GM18499 (cell line): ENCODE measurements around the gene RGS14.
"Not testable (repeated sequence)": the region's sequence is repeated elsewhere in the genome, so short reads cannot be mapped to it uniquely, and the experiment has no call there.

Source experiments
- ATAC-seq: cut with Tn5 transposase; IDR thresholded peaks from one replicate; pipeline ENCODE4 v1.9.1; 2021; ENCODE audit warnings: moderate number of reproducible peaks; ENCODE audit not compliant: insufficient read depth, unreplicated experiment

The RGS14 gene

DNA sequence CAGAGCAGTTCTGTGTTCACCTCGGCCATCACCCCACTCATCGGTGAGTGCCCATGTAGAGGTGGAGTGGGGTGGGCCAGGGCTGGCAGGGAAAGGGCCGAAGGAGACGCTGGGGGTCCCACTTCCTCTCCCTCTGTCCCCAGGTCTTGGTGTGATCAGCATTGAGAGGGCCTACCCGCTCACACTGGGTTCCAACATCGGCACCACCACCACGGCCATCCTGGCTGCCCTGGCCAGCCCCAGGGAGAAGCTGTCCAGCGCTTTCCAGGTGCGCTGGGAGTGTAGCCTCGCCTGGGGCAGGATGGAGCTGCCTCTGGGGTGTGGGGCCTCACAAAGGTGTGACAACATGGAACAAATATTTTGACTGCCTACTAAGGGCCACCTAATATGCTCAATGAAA is 39.1 kb downstream of the RGS14 start:
- ATAC-seq = no peak

DNA sequence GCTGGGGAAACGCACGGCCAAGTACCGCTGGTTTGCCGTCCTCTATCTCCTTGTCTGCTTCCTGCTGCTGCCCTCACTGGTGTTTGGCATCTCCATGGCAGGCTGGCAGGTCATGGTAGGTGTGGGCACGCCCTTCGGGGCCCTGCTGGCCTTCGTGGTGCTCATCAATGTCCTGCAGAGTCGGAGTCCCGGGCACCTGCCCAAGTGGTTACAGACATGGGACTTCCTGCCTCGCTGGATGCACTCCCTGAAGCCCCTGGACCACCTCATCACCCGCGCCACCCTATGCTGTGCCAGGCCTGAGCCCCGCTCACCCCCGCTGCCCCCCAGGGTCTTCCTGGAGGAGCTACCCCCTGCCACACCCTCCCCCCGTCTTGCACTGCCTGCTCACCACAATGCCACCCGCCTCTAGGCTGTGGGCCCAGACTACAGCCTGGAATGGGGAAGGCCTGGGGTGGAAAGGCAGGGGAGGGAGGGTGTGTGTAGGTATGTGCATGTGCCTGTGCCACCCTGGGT is 40.2 kb downstream of the RGS14 start:
- no peak for ATAC-seq

DNA sequence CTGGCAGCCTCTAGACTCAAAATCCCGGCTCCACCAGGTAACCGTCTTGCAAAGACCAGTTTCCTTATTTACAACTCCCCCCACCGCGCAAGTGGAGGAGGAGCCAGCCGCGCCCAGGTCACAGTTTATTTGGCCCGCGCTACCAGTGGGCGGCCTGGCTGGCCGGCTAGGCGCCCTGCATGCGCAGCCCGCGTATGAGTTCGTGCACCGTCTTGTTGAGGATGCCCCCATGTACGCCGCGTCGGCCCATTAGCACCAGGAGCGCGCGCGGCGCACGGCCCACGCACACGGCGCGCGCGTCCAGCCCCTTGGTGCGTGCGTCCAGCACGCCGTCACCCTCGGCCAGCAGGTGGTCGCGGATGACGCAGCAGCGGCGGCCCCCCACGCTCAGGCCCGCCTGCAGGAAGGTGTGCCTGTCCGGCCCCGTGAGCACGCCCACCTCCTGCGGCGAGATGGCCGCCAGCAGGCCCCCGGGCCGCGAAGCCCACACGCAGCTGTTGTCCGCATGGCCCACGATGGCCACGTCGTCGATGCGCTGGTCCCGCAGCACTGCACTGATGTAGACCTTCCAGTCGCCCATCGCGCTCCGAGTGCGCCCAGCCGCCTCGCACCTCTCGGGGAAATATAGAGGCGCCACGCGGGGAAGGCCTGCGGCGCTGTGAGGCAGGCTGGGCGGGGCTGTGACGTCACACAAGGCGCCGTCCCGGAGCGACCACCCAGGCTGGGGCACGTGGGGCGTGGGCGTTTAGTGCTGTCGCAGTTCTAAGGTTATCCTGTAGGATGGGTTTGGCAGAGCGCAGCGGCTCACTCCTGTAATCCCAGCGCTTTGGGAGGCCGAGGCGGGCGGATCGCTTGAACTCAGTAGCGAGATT is 42.5 kb downstream of the RGS14 start, which contains the start of gene PFN3:
Gene PFN3 (minus strand): TSS at position 665 of the 872 bp plus-strand sequence. CDS start 85 bp downstream, at position 580.
- ATAC-seq = no peak

DNA sequence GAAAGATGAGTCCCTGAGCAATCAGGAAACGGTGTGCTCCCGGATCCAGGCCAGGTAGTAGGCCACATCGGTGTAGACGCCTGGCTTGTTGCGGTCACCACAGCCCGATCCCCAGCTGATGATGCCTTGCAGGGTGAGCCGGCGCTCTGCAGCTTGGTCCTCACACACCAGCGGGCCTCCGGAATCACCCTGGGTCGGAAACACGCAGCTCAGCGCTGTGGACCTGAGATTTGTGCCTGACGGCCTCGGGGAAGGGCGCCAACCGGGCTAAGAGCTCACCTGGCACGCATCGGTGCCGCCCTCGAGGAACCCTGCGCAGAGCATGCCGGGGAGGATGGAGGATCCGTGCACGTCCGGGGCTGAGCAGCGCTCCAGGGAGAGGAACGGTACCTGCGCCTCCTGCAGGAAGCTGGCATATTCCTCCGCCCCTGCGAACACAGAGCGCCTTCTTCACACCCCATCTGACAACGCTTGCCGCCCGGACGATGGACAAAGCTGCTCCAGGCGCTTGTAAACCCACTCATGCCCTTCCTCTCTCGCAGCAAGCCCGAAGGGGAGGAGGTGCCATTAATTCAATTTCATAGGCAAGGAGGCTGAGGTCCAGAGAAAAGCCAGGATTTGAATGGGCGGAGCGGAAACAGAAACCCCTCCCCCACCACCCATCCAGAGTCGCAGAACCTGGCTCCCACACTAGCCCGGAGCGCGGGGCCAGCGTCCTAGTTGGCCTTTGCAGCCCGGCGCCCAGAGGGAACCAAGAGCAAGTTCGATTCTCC is 44.7 kb downstream of the RGS14 start:
- no peak for ATAC-seq

DNA sequence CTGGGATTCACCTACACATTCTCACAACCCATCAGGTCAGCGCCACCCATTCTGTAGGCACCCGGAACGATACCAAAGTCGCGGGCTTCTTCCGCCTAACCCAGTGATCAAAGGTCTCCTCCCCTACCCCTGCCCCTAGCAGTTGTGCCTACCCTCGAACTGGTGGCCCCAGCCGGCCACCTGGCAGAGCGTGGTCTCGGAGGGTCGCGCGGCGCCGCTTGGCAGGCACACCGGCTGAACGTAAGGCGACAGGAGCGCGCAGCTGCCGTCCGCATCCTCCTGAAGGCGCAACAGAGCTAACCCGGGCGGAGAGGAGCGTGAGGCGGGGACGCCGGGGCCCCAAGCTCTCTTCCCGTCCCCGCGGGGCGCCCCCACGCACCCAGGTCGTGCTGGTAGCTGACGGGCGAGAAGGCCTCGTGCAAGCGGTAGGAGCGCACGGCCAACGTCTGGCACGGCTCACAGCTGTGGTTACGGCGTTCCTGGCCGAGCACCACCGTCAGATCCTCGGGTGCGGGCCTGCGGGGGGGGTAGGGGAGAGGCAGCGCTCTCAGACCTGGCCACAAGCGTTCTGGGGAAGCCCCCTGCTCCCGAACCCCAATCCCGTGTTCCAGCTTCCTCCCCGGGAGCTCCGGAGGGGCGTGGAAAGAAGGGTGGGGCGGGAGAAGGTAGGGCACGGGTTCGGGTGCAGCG is 45.5 kb downstream of the RGS14 start:
- ATAC-seq = peak; percentile 18

DNA sequence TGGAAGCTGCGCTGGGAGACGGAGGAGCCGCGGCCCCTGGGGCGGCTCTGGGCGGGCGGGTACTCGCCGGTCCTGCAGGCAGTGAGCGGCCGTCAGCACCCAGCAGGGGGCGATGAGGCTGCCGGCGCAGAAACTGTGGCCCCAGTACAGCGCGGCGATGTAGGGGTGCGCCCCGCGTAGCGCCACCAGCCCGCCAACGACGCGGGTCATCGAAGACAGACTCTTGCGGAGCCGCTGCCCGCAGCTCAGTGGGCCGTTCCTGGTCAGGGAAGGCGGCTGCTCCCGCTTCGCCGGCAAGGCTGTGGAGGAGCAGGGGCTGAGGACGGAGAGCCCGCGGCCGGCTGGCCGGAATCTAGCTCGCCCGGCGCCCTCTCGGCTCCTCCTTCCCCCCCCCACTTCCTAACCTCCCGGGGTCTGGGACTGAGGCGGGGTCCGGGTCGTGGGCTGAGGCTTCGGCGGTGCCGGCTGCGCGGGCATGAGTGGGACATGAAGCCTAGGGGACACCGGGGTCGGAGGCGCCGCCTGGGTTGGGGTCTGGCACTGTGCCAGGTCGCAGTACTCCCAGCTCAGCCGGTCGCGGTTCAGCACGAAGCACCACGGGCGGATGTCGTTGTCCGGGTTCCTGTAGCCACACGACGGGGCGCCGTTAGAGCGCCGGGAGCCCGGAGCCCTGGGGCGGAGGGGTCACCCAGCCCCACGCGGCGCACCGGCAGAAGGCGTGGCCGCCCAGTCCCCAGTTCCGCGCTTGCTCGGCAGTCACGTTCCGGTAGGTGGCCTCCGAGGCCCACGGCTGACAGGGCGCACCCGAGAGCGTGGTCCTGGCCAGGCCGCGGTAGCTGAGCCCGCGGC is 46.3 kb downstream of the RGS14 start:
- peak; percentile 44 for ATAC-seq

DNA sequence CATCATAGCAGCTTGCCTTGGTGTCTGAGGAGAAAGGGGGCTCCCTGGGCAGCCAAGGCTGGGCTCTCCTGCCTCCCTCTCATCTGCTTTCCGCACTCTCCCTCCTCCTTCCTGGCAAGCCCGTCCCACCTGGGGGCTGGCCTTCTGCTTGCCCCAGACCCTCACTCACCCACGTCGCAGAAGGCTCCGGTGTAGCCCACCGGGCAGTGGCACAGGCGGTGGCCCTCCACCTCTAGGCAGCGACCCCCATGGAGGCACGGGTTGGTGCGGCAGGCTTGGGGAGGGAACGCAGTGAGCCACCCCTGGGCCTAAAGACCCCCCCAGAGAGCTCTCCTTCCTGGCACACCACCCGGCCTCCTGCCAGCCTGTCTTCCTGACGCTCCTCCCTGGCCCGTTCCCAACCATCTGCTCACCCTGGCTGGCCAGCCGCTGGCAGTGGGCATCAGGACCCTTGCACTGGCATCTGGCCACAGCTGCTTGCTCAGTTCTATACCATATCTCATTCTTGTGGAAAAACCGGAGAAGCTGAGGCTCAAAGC is 47.0 kb downstream of the RGS14 start:
- no peak for ATAC-seq

DNA sequence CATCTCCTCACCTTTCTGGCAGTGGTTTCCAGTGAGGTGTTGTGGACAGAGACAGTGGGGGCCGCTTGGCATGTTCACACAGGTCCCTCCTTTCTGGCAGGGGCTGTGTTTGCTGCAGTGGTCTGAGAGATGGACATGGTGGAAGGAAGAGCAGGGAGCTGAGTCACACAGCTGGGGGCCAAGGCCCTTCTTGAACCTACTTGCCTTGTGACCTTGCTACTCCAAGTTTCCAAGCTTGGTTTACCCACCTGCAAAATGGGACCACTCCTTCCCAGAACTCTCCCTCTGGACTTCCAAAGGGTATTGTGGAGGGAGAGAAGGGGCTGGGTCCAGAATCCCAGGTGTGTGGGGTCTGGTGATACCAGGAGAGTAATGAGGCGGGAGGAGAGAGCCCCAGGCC is 47.6 kb downstream of the RGS14 start:
- ATAC-seq = no peak

DNA sequence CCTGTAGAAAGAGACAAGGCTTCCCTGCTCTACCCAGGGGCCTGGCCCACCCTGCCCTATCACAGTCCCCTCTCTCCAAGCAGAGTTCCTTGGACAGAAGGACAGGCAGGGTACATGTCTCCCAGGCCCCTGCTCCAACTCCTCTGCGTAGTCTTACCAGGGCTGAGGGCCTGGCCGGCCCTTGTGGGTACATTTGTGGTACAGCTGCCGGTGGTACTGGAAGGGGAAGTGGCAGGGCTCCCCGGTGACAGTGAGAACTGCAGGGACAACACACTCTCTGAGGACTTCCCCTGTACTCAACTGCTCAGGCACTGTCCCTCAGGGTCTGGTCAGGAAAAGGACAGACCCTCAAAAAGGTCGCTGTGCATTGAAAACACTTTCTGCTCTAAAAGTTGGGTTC is 48.1 kb downstream of the RGS14 start:
- no peak for ATAC-seq

DNA sequence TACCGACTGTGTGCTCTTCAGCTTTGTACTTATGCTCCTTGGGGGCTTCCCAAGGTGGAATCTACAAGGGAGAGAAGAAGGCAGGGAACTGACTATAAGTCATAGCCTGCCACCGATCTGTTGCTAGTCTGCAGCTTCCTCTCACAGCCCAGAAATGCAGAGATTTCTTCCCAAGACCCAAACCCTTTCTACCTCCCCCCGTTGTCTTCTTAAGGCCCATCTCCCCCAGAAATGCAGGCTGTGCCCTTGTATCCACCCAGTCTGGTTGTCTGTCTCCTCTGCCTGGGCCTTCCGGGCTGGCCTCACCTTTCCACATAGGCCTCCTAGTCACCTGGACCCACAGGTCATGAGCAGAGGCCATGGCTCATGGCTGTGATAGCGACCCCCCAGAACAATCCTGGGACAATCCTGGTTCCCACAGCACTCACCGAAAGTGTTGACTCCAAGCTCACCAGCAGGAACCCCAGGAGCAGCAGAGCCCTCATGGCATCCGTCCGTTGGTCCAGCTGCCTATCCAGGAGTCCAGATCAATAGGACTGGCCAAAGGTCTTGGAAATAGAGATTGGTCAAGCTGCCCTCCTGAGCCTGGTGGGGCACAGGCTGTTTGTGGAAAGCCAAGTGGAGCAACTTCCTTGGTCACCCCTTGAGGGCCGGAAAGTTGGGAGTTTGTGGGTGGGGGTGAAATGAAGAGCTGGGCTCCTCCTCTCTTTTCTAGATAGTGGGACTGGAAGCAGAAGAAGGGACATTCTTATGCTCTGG is 51.5 kb downstream of the RGS14 start, which contains the start of gene F12:
Gene F12 (minus strand): TSS at position 522 of the 759 bp plus-strand sequence. CDS start 37 bp downstream, at position 485.
- ATAC-seq = no peak

DNA sequence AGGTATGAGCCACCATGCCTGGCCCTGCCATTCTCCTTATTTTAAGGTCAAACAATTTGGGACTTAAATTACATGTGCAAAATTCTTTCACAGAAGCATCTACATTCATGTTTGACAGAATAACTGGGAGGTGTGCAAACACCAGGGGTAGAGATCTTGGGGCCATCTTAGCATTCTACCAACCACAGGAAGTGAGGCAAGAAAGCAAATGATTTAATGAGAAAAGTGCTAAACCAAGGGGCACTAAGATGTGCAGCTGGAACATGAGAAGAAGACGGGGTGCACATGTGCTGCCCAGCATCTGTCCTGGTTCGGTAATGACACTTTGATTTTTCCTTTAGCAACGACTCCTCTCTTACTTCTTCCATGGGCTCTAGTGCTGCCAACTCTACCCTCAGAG is 52.9 kb downstream of the RGS14 start:
- ATAC-seq = no peak

DNA sequence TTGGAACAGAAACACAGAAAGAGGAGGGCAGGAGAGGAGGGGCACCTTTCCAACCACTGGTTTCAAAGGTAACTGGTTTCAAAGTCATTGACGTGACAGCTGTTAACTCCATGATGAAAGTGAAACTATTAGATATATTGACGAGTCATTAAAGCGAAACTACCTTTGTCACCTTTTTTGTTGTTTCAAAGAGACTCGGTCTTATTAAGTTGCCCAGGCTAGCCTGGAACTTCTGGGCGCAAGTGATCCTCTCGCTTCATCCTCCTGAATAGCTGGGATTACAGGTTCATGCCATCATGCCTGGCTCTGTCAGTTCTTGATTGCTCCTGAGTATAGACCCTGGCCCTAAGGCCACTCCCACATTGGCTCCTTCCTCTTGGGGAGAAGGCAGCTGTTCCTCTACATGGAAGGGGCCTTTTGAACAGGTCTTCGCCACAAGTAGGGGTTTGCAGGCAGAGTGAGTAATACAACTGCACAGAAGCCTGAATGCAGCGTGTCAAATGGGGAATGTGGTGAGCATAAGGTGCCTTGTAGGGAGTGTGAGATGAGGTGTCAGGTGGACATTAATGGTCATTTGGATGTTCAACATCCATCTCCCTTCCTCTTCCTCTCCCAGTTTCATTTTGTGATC is 55.0 kb downstream of the RGS14 start:
- no peak for ATAC-seq

DNA sequence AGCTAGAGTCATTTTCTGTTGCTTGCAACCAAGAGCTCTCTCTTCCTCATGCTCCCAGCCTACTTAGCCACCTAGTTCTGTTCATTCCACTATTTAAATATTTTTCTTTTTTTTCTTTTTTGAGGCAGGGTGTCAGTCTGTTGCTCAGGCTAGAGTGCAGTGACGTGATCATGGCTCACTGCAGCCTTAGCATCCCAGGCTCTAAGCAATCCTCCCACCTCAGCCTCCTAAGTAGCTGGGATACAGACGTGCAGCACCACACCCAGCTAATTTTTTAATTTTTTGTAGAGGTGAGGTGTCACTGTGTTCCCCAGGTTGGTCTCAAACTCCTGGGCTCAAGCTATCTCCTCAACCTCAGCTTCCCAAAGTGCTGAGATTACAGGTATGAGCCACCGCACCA is 56.8 kb downstream of the RGS14 start:
- no peak for ATAC-seq

DNA sequence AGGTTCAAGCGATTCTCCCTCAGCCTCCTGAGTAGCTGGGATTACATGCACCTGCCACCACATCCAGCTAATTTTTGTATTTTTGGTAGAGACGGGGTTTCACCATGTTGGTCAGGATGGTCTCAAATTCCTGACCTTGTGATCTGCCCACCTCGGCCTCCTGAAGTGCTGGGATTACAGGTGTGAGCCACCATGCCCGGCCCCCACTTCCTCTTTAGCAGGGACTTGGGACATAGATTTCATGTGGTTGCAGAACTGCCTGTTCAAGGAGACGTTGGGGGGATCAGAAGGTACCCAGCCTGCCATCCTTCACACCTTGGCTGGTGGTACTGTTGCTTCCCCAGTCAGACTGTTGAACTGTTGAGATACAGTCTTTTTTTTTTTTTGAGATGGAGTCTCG is 59.4 kb downstream of the RGS14 start:
- ATAC-seq = not testable (repeated sequence)

DNA sequence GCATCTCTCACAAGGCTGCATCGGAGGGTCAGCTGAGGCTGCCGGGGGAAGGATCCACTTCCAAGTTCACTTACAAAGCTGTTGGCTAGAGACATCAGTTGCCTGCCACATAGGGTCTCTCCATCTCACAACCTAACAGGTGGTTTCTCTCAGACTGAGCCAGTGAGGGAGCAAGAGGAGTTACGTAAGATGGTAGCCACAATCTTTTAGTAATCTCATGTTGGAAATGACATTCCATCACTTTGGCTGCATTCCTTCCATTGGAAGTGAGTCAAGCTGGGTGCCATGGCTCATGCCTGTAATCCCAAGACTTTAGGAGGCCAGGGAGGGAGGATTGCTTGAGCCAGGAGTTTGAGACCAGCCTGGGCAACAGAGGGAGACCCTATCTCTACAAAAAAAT is 61.3 kb downstream of the RGS14 start:
- ATAC-seq = no peak

DNA sequence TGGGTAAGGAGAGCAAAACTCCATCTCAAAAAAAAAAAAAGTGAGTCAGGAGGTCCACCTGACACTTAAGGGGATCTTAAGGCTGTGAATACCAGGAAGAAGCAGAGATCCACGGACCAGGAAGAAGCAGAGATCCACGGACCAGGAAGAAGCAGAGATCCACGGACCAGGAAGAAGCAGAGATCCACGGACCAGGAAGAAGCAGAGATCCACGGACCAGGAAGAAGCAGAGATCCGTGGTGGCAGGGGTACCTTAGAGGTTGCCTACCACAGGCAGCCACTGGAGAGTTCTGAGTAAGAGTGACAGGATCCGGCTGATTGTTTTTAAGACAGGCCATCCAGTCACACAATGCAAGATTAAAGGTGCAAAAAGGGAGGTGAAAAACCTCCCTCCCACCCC is 62.7 kb downstream of the RGS14 start:
- not testable (repeated sequence) for ATAC-seq

DNA sequence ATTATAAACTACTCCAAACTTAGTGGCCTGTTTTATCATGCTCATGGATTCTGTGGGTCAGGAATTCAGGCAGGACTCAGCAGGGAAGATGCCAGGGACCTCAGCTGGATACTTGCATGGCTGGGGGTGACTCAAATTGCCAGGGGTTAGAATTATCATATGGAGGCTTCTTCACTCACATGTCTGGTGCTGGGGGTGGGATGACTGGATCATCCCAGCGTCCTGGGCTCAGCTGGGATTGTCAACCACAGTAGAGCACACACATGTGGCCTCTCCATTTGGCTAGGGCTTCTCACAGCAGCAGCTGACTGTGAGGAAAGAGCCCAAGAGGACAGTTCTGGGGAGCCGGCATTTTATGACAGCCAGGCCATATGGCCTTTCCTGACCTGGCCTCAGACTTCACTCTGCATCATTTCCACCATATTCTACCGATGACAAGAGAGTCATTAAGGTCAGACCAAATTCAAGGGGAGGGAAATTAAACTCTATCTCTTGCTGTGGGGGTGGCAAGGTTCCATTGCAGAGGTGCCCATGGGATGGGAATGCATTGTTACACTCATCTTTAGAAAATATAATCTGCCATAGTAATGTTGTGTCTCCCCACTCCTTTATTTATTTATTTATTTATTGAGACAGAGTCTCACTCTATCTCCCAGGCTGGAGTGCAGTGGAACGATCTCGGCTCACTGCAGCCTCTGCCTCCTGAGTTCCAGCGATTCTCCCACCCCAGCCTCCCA is 63.5 kb downstream of the RGS14 start:
- no peak for ATAC-seq
